Measurements from ENCODE around the gene PARD3B. TPM values are rescaled to one million over a fixed set of nuclear protein-coding genes. Genes with fewer than 3 reads are reported as not detected.

Gene PARD3B
- total and polyA plus RNA-seq, 2 of the 8 experiments (the other 6 are each of a cell fraction or from before 2014, with no cell fraction given) = 1.2 to 5.7 TPM

- H2BK20ac ChIP-seq (ENCODE audit: low read length) = no peak overlapping the region
- 0 out of 4 replicates have a peak, but pooled peaks cover 0 to 2% of the 10 kb centered on the region in 2 experiments for H3K9me3 ChIP-seq (ENCODE audit: insufficient read depth in 2 of 2, low read depth in 1 of 2, low read length in 1 of 2)
- no peaks in the 10 kb centered on the region for H3K79me1 ChIP-seq (ENCODE audit: low read depth, low read length)
- no peaks in the 10 kb centered on the region for H4K20me1 ChIP-seq (replicated peaks in 1 of 2; ENCODE audit: control insufficient read depth in 1 of 2, insufficient read depth in 2 of 2, low read length in 2 of 2)
- no peak for FAIRE-seq
- H3K4me3 ChIP-seq (ENCODE audit: extremely low read depth in 1 of 4, insufficient read depth in 2 of 4, low read depth in 3 of 4, low read length in 4 of 4) = no peak overlapping the region
- no peak overlapping the region for H2BK12ac ChIP-seq (ENCODE audit: low read depth, low read length)
- H3K9ac ChIP-seq (replicated peaks in 1 of 4; ENCODE audit: extremely low read depth in 1 of 4, low read depth in 3 of 4, low read length in 3 of 4) = no peak overlapping the region
- H3K27me3 ChIP-seq (replicated peaks in 1 of 4; ENCODE audit: control insufficient read depth in 3 of 4, extremely low read depth in 1 of 4, insufficient read depth in 3 of 4, low read length in 3 of 4) = no peaks in the 10 kb centered on the region
- no peak overlapping the region for H3K4ac ChIP-seq (replicated peaks; ENCODE audit: insufficient read length, low read depth, low read length)
- no peaks in the 10 kb centered on the region for H3K23me2 ChIP-seq (ENCODE audit: low read depth, low read length)
- ChIA-PET CTCF (ENCODE audit: partially characterized antibody) (interaction anchor here (0.6 to 2.4 kb wide), 2 partner anchors 8 to 803 kb away, joined by 3 to 16 read pairs; no protein-coding TSS in a partner anchor), POLR2A (ENCODE audit: partially characterized antibody) (no interaction called here)
- H3K36me3 ChIP-seq (ENCODE audit: control insufficient read depth in 2 of 4, insufficient read depth in 4 of 4, low read length in 3 of 4) = no peaks in the 10 kb centered on the region
- TF ChIP-seq SP4 (IDR thresholded peaks at IDR 0.05; ENCODE audit: low read length) (no peak), SUZ12 (IDR thresholded peaks at IDR 0.05; ENCODE audit: low read length) (no peak), CHD1 (IDR thresholded peaks at IDR 0.05; ENCODE audit: low read depth, low read length) (no peak), KDM1A (IDR thresholded peaks at IDR 0.05; ENCODE audit: borderline replicate concordance, low read length) (no peak), CEBPB (IDR thresholded peaks at IDR 0.05; ENCODE audit: low read depth, low read length) (no peak), TAF7 (optimal IDR thresholded peaks at IDR 0.05; ENCODE audit: borderline replicate concordance, low read depth, low read length) (no peak)
- no peak overlapping the region for H2AFZ ChIP-seq (ENCODE audit: low read length)
- no peak overlapping the region for H4K8ac ChIP-seq (ENCODE audit: extremely low read depth, insufficient read depth, low read length)
- no peak overlapping the region for H3K23ac ChIP-seq (ENCODE audit: insufficient read length)
- H2BK15ac ChIP-seq (ENCODE audit: low read length) = no peak overlapping the region
- H3K4me1 ChIP-seq (replicated peaks in 1 of 4; ENCODE audit: control insufficient read depth in 3 of 4, insufficient read depth in 4 of 4, low read length in 3 of 4) = no peaks in the 10 kb centered on the region
- no peak overlapping the region for H2BK120ac ChIP-seq (replicated peaks; ENCODE audit: low read depth, low read length)
- no peaks in the 10 kb centered on the region for H3K79me2 ChIP-seq (ENCODE audit: control insufficient read depth in 1 of 2, insufficient read depth in 2 of 2, low read length in 2 of 2)
- WGBS, 2 experiments (ENCODE audit: extremely low coverage in 1 of 2, insufficient coverage in 1 of 2, insufficient read length in 1 of 2, insufficient replicate concordance in 2 of 2, low coverage in 1 of 2, low lambda C conversion rate in 2 of 2, missing lambda C conversion rate in 1 of 2) = 84% methylated on average over 2 of the region's 2 CpGs; no CpG with 5 or more reads in 1 of the 2 experiments
- no peak overlapping the region for H2BK5ac ChIP-seq (ENCODE audit: low read depth, low read length)
- no peak overlapping the region for H3K18ac ChIP-seq (ENCODE audit: extremely low read depth, low read length)
- H2AK5ac ChIP-seq (ENCODE audit: low read depth, low read length) = no peak overlapping the region
- no peak for DNase-seq (ENCODE audit: low read depth in 1 of 2, low spot score in 2 of 2)
- no peak overlapping the region for H3K27ac ChIP-seq (ENCODE audit: low read depth, low read length)
- no peak overlapping the region for H4K5ac ChIP-seq (ENCODE audit: insufficient read length, low read depth, low read length)
- no peak overlapping the region for H3K4me2 ChIP-seq (ENCODE audit: insufficient read depth in 1 of 2, low read depth in 2 of 2, low read length in 2 of 2)
- H3K14ac ChIP-seq (ENCODE audit: insufficient read length) = no peak overlapping the region
- H4K91ac ChIP-seq (replicated peaks; ENCODE audit: insufficient read length, low read length) = no peak overlapping the region
- H3K56ac ChIP-seq (replicated peaks; ENCODE audit: insufficient read length, low read depth, low read length) = no peak overlapping the region
Observed at GRCh38 chr2:204900487-204900886, 355.2 kb downstream of the PARD3B start.

Measured in H1 (cell line).